Sciatic nerve (tissue), 2 donors: ENCODE data around the gene SPOCK1. TPM values are rescaled to one million over a fixed set of nuclear protein-coding genes. Genes with fewer than 3 reads are reported as not detected.

Experiments used
- ATAC-seq: fragments of 200-7000 bp; cut with Tn5 transposase; one replicate; pipeline ENCODE4 v1.9.1; 2020; ENCODE audit warnings: mild to moderate bottlenecking, moderate library complexity
- DNase-seq: peaks from one replicate; pipeline ENCODE4 v3.0.0-alpha.2; 2020; ENCODE audit warnings: low spot score
- intact Hi-C: fragments of 100-400 bp; cut with DNase I; formaldehyde crosslinking; loops from one replicate; pipeline ENCODE4 v1.14.2; 2022
- total RNA-seq: library from RNA; stranded (reverse); fragmentation: NEBNext Ultra II Directional; extraction: Animal tissue kit (Norgen Biotek cat#: 25700); gene quantifications from one replicate; pipeline ENCODE4 v1.2.1, GENCODE V29; 2021
- donor health status: DM: no; HTN: no; CAD: no.
- donor health status: DM: no; HTN: no; CAD: no.

The SPOCK1 gene
- total RNA-seq, 1 donor from 2014 or later: 52.4 TPM

DNA sequence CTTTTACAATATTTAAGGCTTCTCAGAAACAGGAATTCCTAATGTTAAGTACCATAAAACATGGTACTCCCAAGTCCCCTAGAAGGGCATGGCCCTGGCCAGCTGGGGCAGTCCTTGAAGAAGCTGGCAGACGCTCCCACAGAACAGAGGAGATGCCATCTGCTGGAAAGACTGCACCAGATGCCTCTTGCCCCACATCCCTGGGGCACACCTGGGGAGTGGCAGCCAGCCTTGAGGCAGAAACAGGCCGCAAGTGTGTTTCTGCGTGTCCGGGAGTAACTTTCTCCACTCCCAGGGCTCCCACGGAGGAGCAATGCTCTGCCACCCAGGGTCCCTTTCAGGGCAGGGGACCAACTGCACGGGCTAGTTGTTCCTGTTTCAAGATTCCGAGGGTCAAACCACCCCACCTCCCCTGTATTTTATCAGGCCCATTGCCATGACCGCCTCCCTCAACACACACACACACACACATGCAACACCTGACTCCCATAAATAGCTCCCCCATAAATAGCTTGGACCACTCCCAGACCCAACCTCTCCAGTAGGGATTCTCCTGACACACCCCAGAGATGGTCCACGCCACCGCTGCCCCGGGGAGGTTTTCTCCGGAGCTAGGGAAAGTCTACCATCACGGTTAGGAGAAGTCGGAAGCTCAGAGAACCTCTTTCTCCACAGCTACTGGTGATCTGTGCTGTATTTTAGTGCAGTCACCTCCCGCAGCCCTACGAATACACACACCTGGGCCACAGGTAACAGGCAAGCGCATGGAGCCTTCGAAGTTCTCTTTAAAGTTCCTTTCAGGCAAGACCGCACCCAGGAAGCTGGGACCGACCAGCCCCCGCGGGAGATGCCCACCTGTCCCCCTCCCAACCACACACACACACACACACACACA, 1.5 kb downstream of the SPOCK1 start:
- intact Hi-C loops: no loop called here
- no peak for DNase-seq
- ATAC-seq: peak; percentile 11

DNA sequence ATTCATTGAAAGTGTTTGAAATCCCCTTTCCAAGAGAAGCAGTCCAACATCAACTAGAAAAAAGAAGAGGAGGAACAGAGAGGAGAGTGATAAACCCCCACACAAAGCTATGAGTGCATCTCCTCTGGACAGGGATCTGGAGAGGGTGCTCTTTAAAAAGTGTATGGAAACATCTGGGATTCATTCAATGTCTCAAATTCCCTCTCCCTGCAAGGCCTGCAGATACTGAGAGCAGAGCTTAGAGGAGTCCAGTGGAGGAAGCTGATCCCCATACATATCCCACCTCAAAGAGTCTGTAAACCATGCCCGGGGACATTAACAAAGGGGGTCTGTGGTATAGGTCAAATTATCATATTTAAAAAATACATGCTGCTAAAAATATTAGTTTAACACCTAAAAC, 2.2 kb downstream of the SPOCK1 start:
- DNase-seq: no peak
- ATAC-seq: no peak
- intact Hi-C loops: no loop called here

DNA sequence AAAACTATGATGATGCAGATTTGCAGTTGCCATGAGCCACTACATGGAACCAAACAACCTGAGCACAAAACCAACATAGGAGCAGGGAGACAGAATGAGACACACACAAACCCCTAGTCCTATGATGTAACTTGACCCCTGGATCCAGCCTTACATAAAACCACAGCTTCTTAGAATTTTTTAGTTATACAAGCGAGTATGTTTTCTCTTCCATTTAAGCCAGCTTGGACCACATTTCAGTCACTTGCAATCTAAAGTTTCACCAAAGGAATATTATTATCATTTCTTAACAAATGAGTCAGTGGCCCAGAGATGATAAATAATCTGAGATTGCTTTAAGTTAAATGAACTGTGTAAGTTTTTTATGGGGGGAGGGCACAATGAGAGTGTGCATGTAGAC, 6.8 kb downstream of the SPOCK1 start:
- ATAC-seq (no peak), DNase-seq (no peak)
- intact Hi-C loops: no loop called here

DNA sequence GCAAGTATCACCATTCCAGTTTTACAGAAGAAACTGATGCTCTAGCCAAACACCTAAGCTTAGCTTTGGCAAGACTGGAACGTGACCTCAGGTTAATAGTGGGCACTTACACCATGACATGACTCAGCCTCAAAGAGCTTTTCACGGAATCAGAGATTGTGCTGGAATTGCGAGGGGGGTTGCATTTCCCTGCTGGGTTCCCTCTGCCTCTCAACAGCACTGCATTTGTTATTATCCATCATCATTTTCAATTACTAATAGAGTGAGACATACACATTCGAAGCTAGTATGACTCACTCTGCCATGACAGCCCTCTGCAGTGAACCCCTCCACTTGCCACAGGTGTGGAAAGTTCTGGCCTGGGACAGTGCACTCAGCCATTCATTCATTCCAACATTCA, 8.0 kb downstream of the SPOCK1 start:
- ATAC-seq (no peak), DNase-seq (no peak)
- intact Hi-C loops: no loop called here

DNA sequence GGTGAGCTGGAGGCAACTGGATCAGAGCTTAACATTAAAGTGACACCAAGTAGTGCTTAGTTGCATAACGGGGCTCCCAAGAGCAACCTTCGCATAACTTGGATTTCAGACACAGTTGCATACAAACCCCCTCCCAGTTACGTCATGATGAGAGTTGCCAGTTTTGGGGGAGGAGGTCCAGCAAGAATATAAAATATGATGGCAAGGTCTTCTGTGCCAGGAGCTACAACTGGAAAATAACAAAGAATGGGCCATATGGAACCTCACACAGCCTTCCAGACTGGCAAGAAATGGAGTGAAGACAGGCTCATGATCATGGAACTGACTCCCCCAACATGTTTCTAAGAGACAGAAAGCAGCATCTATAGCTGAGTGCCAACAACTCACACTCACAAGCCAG, 8.5 kb downstream of the SPOCK1 start:
- DNase-seq: no peak
- intact Hi-C loops: no loop called here
- ATAC-seq: no peak

DNA sequence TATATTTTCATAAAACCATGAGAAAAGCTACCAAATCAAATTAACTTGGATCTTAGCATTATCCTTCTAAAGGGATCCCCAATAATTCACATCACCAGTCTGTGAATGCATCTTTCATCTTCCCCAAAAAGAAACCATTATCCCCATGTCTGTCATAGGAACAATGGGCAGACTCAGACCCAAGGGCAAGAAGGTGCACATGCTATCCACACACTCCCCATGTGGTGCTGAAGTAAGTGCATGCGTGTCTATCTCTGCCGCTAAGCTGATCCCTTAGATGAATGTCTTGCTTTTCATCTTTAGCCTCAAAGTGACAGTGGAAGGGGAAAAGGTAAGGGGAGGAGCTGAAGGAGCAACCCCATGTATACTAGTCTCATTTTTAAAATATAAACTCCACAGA, 10.2 kb downstream of the SPOCK1 start:
- no peak for ATAC-seq
- intact Hi-C loops: no loop called here
- DNase-seq: no peak

DNA sequence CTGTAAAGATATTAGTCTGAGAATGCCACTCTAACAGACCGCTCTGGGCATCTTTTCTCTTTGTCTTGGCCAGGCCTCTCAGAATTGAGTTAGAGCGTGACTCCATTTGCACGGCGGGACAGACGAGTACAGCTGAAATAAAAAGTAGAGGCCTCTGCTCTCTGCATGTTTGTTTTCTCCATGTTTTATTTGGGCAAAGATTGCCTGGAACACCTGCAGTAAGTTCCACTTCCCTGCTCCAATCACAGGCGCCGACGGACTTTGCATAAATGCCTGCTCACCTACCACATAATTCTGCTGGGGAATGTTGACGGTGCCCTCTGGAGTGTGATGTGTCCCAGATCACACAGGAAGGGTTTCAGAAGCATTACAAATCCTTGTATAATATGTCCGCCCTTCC, 10.6 kb downstream of the SPOCK1 start:
- ATAC-seq: no peak
- intact Hi-C loops: no loop called here
- no peak for DNase-seq

DNA sequence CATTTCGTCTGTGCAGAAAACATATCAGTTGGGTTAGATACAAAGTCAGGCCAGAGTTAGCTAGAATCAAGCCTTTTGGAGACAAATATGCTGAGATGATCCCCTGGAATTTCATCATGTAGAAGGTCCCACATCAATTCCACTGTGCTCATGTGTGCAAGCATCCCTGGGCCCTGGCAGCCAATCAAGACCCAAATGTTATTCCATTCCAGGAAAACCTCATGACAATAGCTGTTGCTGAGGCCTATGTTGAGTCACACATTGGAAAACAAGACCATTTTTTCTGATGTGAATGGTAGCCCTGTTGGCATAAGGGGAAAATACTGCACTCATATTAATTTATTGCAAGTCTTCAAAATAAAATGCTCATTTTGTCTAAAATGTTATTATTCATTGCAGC, 11.5 kb downstream of the SPOCK1 start:
- ATAC-seq: peak; percentile 82
- DNase-seq: no peak
- intact Hi-C loops: no loop called here

DNA sequence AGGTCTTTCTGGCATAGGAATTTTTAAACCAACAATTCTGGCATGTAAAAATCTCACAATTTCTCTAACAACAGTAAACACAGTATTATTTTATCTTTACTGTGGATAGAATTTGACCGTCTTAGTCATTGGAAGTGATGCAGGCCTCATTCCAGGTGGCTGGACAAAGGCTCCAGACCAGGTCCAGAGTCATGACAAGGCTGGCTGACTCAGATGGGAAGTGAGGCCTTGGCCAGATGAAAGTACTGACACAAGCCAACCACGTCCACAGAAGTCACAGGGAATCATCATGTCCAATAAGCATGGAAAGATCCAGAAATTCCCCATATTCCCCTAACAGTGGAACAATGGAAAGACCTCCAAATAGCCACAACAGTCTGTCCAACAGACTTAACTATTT, 12.4 kb downstream of the SPOCK1 start:
- DNase-seq: no peak
- intact Hi-C loops: no loop called here
- peak; percentile 50 for ATAC-seq

DNA sequence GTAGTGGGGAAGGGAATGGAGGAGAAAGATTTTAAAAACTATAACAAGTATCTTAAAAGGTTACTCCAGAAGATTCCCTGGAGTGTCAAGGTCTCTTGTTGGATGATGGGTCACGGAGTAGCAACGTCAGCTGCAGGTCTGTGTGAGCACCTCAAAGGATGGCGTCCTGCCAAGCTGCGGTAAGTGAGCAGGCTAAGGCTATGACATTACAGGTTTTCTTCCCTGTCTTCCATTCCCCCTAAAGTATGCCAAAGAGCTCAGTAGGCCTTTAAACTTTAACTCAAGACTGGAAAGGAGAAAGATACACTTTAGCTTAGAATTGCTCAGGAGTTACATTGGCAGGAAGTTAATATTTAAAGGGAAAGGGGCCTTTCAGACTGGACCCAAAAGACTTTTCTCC, 17.5 kb downstream of the SPOCK1 start:
- no peak for DNase-seq
- ATAC-seq: no peak
- intact Hi-C loops: no loop called here

DNA sequence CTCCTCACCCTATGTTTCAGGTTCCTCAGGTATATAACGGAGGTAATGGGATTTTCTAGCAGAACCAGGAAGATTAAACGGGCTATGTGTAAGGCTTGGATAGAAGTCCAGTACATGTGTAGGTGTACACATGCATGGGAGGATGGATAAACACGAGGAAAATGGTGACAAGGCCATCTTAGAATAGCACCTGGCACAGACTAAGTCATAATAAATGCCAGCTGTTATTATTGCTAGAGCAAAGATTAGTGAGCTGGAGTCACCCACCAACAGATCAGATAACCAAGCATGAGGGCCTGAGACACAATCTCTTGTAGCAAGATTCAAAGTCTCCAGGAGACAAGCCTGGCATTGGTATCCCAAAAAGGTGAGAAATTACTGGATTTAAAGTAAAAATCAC, 21.1 kb downstream of the SPOCK1 start:
- intact Hi-C loops: no loop called here
- ATAC-seq (no peak), DNase-seq (no peak)

DNA sequence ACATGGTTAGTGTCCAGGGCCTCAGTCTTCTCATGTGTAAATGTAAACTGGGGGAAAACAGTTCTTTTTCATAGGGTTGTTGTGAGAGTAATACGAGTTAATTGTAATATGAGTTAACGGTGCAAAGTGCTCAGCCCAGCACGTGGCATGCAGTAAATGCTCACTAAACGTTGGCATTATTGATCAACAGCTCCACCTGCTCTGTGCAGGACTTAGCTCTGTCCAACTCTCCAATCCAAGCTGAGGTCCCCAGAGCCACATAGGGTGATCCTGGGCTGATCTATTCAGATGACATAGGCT, 28.3 kb downstream of the SPOCK1 start:
- DNase-seq (no peak), ATAC-seq (no peak)
- intact Hi-C loops: no loop called here

DNA sequence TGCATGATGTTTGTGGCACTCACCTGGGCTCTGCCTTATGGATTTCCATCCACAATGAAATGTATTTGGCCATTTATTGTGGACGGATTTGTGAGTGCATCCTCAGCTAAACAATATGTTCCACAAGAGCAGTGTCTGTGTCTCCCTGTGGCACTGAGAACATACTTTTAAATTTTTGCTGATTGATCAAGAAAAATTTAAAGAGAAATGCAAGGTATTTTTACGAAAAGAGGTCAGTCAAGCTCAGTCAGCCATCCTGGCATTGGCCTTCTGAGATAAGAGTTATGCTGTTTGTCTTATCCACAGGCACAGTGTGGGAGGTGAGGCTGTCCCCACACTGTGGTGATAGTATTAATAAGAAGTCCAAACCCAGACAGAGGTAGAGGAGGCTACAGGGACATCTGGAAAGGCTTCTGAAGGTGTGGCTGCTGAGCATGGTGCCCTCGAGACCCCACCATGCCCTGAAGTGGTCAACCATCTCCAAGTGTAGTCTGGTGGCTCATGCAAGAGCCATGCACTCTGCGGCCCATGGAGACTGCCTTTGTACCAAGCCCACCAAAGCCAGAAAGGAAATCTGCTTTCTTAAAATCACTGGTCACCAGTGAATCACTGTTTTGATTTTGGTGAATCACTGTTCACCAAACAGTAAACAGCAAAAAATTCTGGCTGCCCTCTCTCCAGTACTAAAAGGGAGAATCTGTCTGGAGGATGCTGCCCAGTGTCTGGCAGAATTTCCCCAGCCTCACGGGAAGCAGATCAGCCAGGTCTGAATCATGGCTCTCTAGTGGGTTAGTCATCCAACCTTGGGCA, 28.8 kb downstream of the SPOCK1 start:
- intact Hi-C loops: no loop called here
- ATAC-seq: peak; percentile 52
- DNase-seq: no peak

DNA sequence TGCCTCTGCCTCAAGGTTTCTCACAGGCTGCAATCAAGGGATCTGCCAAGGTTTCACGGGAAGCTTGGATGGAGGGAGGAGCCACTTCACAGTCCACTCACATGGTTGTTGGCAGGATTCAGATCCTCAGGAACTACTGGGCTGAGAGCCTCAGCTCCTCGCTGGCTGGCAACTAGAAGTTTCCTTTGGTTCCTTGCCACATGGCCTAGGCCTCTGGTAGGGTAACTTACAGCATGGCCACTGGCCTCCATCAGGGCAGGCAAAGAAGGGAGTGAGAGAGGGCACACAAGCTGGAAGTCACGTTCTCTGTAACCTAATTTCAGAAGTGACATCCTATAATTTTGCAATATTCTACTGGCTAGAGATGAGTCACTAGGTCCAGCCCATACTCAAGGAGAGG, 32.2 kb downstream of the SPOCK1 start:
- intact Hi-C loops: no loop called here
- DNase-seq: no peak
- peak; percentile 81 for ATAC-seq

DNA sequence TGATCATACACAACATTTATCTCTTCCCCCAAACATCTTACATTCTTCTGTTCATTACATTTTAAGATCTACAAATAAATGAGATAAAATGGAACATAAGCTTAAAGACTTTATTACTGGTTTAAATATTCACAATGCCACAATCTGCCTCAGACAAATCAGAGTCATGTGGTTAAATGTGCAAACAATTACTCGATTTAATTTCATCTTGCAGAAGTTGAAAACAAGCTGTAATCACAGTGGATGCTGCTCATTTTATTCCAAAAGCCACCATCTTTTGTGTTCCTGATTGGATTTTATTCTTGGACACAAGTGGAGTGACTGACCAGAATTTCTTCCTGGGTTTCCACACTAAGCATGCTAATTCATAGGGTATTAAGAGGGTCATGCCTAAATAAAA, 33.2 kb downstream of the SPOCK1 start:
- DNase-seq (no peak), ATAC-seq (no peak)
- intact Hi-C loops: no loop called here

DNA sequence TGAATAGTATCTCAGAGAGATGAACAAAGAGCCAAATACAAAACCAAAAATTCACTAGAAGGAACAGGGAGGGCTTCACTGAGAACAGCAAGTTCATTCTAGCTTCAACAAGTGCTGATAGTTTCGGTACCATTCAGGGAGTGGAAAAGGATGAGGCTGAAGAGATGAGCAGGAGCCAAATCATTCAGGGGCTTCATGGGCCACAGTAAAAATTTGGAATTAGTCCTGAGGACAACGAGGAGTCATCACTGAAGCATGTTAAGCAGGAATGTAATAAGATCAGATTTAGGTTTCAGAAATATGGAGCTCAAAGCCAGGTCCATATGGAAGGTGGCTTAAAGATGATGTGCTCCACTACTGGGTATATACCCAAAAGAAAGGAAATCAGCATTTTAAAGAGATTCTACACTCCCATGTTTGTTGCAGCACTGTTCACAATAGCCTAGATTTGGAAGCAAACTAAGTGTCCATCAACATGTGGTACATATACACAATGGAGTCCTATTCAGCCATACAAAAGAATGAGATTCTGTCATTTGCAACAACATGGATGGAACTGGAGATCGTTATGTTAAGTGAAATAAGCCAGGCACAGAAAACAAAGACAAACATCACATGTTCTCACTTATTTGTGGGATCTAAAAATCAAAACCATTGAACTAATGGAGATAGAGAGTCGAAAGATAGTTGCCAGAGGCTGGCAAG, 36.2 kb downstream of the SPOCK1 start:
- DNase-seq (no peak), ATAC-seq (no peak)
- intact Hi-C loops: no loop called here

DNA sequence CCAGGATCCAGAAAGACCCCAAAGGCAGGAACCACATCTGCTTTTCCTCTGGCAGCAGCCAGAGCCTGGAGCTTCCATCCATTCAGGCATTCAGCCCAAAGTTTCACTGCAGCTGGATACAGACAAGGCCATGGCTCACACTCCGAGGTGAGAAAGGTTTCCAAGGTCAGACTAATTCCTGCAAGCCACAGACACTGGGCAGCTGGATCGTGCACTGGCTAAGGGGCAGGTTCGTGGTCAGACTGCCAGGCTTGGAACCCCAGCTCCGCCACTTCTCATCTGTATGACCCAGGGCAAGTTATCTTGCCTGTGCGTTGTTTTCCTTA, 36.9 kb downstream of the SPOCK1 start:
- intact Hi-C loops: no loop called here
- ATAC-seq (no peak), DNase-seq (no peak)

DNA sequence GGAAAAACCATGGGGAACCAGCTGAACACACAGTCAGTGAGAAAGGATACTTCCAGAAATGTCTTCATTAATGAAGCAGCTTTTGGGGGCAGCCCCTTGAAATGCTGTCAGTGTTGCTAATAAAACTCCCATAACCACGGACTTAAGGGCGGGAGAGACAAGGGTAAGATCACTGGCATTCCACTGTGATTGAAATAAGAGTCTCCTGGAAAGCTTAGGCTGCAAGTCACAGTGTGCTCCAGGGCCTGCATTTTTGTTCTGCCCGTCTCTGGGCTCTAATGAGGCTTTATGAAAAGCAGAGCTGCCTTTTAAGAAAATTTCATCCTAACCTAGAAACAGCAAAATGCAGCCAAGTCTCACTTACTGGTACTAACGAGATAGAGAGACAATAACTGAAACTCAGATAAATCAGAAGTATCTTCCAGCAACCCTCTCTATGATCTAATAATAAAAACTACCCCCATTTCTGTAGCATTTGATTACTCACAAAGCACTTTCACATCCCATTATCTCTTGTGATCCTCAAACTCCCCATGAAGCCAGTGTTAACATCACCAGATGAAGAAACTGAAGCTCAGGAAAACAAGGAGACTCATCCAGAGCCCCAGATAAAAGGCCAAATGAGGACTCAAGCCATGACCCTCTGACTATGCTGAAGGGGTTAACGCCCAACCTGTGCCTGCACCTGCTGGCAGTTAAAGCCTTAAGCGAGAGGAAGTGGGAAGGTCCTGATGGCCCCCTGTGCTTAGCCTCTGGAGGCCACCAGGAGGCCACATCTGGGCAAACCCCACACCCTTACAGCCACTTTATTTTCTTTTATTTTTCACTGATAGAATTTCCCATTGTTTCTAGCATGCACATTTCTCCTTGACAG, 37.5 kb downstream of the SPOCK1 start:
- no peak for DNase-seq
- intact Hi-C loops: no loop called here
- ATAC-seq: no peak

DNA sequence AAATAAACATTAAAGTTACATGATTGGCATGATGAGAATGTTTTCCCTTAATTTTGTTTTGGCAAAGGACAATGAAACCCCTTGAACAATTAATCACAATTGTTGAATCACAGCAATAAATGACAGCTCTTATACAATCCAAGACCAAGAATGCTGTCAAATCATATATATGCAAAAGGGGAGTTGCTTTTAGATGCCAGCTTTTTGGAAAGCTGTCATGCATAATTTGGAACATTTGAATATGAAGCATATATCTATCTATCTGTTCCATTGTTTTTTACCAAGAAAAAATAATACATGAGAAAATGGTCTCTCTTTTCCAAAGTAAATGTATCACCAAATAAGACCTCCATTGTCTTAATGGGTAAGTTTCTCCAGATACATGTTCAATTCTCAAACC, 44.5 kb downstream of the SPOCK1 start:
- no peak for DNase-seq
- intact Hi-C loops: no loop called here
- no peak for ATAC-seq
